A673 (cell line): ENCODE measurements around the gene DNAH10.

Source experiments
- EZH2 ChIP-seq: fragments of 200-600 bp; sonication (generic); IDR thresholded peaks from 2 replicates; pipeline ENCODE4 v1.6.1; 2017; ENCODE audit warnings: borderline replicate concordance, low read depth, mild to moderate bottlenecking, mixed read lengths, antibody characterized with exemption, low read length; ENCODE audit not compliant: poor library complexity, severe bottlenecking
- TF ChIP-seq, protein P1 (sequence below): fragments of 300-800, 200-600 bp; sonication (generic); conservative IDR thresholded peaks from 2 replicates; pipeline ENCODE4 v1.5.1; 2017; ENCODE audit warnings: low read depth, mild to moderate bottlenecking, antibody characterized with exemption, low read length, moderate library complexity, mixed read lengths

DNA sequence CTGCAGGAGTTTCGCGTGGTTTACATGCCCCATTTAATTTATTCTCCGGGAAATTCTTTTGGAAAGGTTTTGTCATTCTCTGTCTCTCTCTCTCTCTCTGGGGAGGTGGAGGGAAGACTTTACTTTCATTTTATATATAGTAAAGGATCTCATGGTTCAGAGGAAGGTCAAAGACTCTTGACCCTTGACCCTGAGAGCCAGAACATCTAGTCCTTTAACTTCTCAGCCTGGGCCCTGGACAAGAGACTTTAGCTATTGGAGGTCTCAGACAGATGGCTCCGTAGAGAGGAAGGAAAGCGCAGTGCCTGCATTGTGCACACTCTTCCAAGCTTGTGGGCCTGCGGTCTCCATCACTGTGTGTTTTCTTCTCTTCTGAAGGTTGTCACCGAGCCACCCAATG lies 166.8 kb downstream of the DNAH10 start:
- TF ChIP-seq, protein P1, sequence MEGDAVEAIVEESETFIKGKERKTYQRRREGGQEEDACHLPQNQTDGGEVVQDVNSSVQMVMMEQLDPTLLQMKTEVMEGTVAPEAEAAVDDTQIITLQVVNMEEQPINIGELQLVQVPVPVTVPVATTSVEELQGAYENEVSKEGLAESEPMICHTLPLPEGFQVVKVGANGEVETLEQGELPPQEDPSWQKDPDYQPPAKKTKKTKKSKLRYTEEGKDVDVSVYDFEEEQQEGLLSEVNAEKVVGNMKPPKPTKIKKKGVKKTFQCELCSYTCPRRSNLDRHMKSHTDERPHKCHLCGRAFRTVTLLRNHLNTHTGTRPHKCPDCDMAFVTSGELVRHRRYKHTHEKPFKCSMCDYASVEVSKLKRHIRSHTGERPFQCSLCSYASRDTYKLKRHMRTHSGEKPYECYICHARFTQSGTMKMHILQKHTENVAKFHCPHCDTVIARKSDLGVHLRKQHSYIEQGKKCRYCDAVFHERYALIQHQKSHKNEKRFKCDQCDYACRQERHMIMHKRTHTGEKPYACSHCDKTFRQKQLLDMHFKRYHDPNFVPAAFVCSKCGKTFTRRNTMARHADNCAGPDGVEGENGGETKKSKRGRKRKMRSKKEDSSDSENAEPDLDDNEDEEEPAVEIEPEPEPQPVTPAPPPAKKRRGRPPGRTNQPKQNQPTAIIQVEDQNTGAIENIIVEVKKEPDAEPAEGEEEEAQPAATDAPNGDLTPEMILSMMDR: no peak
- TF ChIP-seq EZH2: no peak
